ENCODE results near the gene STXBP6.
A peak's percentile ranks its signal among the peaks of the same experiment; 100 is the strongest.

The STXBP6 gene

GRCh38 chr14:25069879-25070278 is 19.9 kb upstream of the STXBP6 start:
- DNase-seq (ENCODE audit: low read depth): no peak
- TF ChIP-seq CTCF (IDR thresholded peaks at IDR 0.05; ENCODE audit: insufficient read depth, low read depth, low read length, missing control alignments): no peak
- no peak overlapping the region for H3K4me3 ChIP-seq (ENCODE audit: low read length)

DNA sequence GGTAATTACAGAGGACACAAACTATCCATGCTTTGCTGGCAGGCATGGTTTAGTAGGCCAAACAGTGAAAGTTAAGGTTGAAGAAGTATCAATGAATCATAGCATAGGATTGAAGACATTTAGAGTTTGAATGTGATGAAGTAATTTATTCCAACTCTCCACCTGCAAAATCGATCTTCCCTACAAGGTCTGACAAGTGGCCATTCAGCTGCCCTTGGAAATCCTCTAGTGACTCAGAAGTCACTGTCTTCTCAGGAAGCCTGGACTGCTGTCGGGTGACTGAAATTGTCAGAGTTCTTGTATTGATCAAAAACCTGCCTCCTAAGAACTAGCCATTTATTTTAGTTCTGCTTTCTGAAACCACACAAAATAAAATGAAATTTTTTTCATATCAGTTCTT is 17.7 kb upstream of the STXBP6 start:
- no peak for TF ChIP-seq CTCF (IDR thresholded peaks at IDR 0.05; ENCODE audit: insufficient read depth, low read depth, low read length, missing control alignments)
- H3K4me3 ChIP-seq (ENCODE audit: low read length): no peak overlapping the region
- no peak for DNase-seq (ENCODE audit: low read depth)

DNA sequence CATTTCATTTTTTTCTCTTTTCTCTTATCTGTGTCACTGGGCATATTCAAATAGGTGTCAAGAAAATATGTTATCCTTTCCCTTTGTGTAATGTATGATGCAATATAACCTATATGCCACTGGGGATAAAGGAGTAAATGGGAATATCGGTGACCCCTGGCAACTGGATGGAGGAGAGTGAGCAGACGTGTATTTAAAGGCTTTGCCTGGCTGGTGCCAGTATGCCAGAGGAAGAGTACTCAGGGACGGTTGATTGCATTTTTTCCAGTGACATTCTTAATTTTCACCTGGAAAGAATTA is 12.0 kb upstream of the STXBP6 start:
- H3K4me3 ChIP-seq (ENCODE audit: low read length): no peak overlapping the region
- DNase-seq (ENCODE audit: low read depth): no peak
- no peak for TF ChIP-seq CTCF (IDR thresholded peaks at IDR 0.05; ENCODE audit: insufficient read depth, low read depth, low read length, missing control alignments)

DNA sequence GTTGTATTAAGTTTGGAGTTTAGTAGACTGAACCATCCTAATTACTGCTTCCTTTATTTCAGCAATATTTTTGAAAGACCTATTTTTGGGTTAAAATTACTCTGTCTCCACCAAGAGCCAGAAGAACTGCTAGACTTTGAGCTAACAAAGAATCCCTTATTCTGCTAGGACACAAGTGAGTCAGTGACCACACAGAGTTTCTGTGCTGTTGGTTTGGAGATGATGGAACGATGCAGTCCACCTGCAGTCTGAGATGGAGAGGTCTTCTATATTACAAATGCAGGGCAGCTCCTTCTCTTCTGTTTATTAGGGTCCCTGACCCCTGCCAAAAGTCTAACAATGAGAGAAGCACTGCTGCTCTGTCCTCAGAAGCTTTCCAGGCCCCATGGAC is 6.7 kb upstream of the STXBP6 start:
- no peak overlapping the region for H3K4me3 ChIP-seq (ENCODE audit: low read length)
- no peak for TF ChIP-seq CTCF (IDR thresholded peaks at IDR 0.05; ENCODE audit: insufficient read depth, low read depth, low read length, missing control alignments)
- DNase-seq (ENCODE audit: low read depth): no peak

GRCh38 chr14:25055992-25056687 is 6.2 kb upstream of the STXBP6 start:
- peak; percentile 11 for DNase-seq (ENCODE audit: low read depth)
- no peak overlapping the region for H3K4me3 ChIP-seq (ENCODE audit: low read length)
- no peak for TF ChIP-seq CTCF (IDR thresholded peaks at IDR 0.05; ENCODE audit: insufficient read depth, low read depth, low read length, missing control alignments)

DNA sequence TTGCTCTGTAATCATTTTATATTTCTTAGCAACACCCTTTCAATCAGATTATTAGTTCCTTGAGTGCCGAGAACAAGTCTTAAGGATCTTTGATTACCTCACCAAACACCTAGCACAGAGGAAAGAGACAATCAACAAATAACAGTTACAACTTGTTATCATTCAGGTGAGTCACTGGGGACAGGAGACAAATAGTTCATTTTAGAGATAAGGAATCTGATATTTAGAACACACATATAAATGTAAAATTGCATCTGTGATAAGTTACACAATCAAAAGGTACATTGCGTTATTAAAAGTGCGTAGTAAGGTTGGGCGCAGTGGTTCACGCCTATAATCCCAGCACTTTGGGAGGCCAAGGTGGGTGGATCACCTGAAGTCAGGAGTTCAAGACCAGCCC is 5.1 kb upstream of the STXBP6 start:
- H3K4me3 ChIP-seq (ENCODE audit: low read length): no peak overlapping the region
- no peak for TF ChIP-seq CTCF (IDR thresholded peaks at IDR 0.05; ENCODE audit: insufficient read depth, low read depth, low read length, missing control alignments)

GRCh38 chr14:25053585-25053984 is 3.6 kb upstream of the STXBP6 start:
- DNase-seq (ENCODE audit: low read depth): no peak
- TF ChIP-seq CTCF (IDR thresholded peaks at IDR 0.05; ENCODE audit: insufficient read depth, low read depth, low read length, missing control alignments): no peak
- H3K4me3 ChIP-seq (ENCODE audit: low read length): no peak overlapping the region

More for the DNA sequence above, 5.1 kb upstream of the STXBP6 start:
- no peak for DNase-seq (ENCODE audit: low read depth)
